Globus pallidus (tissue), 1 donor: ENCODE measurements around the gene NARF.

Experiments used
- DNase-seq: peaks from one replicate; pipeline ENCODE4 v3.0.0-alpha.2; 2015; ENCODE audit warnings: low spot score

NARF gene

GRCh38 chr17:82474223-82475010 is 15.9 kb downstream of the NARF start:
- DNase-seq, result no peak

DNA sequence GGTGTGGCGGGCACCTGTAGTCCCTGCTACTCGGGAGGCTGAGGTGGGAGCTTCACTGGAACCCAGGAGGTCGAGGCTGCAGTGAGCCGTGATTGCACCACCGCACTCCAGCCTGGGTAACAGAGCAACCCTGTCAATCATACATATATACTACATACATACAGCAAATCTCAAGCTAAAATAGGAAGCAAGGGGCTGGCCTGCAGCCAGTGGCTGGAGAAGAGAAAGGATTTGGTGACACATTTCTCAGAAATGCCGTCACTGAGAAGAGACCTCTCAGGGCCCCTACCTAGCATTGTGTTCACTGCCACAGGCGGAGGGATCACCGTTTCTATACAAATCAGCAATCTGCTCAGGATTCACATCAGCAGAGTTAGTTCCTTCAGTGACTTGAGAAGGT is 16.9 kb downstream of the NARF start:
- no peak for DNase-seq

GRCh38 chr17:82477934-82478333 is 19.4 kb downstream of the NARF start:
- DNase-seq, result no peak

DNA sequence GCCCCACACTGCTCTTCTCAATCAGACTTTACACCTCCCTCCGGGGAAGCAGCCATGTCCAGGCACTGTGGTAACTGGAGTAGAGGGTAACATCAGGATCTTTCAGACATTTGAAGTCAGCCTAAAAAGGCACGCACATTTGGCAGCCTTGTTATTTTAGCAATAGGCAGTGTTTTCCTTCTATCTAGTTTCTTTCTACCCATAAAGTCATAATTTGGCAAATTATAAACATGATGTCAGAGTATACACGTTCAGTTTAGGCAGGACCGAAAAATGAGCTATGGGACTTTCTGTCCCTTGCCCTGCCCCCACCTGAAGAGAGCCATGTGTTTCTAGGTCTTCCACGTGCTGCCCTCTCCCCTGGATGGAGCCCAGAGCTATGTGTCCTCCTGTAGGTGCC is 21.1 kb downstream of the NARF start:
- DNase-seq, result no peak

GRCh38 chr17:82480318-82480717 is 21.8 kb downstream of the NARF start:
- DNase-seq, result no peak

DNA sequence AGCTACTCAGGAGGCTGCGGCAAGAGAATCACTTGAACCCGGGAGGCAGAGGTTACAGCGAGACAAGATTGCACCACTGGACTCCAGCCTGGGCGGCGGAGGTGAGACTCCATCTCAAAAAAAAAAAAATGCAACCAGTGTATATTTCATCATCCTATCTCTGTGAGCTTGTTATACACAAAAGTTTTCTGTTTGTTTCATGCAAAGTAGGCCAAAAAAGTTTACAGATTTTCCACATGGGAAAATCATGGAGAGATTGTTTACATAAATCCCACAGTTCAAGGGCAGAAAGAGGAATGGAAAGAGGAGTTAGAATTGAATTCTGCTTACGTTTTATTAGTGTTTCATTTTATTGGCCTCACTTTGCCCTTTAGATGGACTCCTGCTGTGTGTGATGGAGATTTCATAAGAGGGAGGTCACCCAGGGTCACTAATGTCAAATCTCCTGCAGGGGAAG is 24.7 kb downstream of the NARF start:
- DNase-seq, result no peak

DNA sequence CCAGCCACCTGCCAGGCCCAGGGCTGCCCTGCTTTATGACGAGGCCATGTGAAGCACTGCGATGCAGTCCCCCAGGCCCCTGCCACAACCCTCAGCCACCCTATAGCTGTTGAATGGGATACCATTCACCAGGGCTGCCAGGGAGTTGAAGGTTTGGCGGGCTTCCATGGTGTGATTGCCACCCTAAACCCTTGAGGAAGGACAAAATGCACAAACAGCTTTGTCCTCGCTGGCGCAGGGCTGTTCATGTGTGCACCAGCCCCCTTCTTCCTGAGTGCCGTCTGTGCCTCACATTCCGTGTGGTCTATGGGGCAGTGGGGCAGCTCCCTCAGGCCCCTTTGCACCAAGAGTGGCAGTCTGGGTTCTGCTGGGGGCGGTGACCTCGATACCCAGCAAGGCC is 25.3 kb downstream of the NARF start:
- DNase-seq, result no peak

DNA sequence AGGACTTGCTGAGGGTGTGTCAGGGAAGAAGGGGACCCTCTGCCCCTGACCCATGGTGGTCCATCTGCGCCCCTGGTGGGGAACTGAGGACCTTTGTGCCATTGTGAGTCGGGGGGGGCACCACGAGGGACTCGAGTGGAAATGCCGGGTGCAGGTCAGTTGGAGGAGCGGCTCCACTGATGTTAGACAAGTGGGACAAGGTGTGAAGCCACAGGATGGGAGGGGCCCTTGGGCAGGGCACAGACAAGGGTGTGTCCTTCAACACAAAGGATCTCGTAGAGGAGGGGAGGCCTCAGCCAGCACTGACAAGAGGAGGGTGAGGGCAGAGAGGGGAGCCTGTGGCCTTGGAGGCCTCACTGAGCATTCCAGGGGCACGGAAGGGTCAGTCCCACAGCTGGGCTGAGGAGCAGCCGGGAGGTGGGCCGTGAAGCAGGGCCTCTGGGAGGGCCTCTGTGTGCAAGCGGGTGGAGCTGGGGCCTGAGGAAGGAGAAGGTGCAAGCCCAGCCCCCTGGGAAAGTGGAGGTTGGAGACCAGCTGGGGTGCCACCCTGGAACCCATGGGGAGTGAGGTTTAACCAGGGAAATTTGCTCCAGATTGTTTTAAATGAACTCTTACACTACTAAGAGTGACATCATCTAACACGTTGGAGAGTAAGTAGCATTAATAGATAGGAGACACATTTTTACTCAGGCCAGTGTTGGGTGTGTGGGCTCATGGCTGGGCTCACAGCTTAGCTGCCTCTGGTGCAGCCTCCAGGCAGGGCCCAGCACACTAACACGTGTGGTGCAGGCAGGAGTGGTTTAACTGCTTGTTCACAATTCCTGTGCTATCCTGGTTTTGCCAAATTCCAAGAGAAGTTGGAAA is 27.9 kb downstream of the NARF start:
- no peak for DNase-seq

DNA sequence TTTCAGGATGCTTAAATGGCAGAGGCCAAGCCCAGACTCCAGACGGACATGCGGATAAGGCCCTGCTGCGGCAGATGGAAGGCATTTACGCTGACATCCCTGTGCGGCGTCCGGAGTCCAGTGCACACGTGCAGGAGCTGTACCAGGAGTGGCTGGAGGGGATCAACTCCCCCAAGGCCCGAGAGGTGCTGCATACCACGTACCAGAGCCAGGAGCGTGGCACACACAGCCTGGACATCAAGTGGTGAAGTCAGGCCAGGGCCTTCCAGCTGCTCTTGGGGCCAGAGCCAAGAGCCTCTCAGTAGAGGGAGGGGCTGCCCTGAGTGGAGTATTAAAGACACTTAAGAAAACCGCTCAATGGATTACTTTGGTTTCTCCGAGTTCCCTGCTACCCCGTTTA is 29.4 kb downstream of the NARF start:
- peak; percentile 7 for DNase-seq

DNA sequence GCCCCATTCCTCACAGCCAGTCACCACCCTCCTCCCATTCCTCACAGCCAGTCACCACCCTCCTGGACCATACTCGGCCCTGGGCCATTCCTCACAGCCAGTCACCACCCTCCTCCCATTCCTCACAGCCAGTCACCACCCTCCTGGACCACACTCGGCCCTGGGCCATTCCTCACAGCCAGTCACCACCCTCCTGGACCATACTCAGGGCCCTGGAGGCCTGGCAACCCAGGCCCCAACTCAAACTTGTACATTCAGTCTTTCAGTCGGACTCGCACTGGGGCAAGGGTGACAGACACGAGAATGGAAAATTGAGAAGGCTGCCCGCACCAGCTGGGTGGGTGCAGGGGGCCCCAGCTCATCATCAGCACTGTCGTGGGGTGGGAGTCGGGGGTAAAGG is 30.6 kb downstream of the NARF start:
- peak; percentile 69 for DNase-seq

- no peak for DNase-seq
Measured at GRCh38 chr17:82489851-82490511, 31.4 kb downstream of the NARF start.

GRCh38 chr17:82490512-82491195 is 32.1 kb downstream of the NARF start:
- no peak for DNase-seq

- no peak for DNase-seq
Measured at GRCh38 chr17:82491196-82491530, 32.6 kb downstream of the NARF start.

DNA sequence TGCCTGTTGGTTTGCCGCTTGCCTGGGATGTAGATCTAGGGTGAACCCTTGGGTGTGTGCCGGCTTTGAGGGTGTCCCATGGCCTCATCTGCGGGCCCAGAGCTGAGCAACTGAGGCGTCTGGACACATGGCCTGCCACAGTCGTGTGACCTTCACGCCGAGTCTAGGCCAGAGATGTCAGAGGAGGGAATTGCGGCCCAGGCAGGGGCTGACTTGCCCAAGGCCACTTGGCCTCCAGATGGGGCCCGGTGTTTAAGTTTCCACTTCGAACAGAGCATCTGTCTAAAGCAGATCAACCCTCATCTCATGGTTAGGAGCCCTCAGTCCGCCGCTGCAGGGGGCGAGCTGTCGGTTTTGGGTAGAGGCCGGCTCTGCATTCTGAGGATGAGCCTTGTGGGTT is 33.0 kb downstream of the NARF start:
- no peak for DNase-seq

DNA sequence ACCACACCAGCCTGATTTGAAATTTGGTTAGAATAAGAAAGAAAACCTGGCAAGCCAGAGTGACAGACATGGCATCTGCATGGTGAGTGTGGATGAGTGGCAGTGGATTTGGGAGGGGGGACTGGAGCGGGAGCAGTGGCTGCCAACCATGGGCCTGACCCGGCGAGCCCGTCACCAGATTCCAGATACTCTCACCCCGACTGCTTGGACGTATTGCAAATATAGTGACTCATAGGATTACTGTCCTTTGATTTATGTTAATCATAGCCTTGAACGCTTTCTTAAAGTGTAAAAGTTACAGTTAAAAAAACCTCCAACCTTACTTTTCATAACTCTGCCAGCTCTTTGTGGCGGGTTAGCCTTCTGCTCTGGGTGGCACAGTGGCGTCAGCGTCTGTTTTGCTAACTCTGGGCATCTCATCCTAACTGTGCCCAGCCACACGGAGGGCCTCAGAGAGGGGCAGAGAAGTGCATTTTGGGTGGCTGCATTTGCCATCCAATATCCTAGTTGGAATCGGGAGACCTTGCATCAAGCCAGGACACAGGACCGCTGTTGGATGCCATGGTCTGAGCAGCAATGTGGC is 34.2 kb downstream of the NARF start:
- DNase-seq, result no peak

GRCh38 chr17:82493226-82493781 is 34.8 kb downstream of the NARF start:
- DNase-seq, result no peak

- DNase-seq, result peak; percentile 86
Measured at GRCh38 chr17:82494236-82495055, 35.9 kb downstream of the NARF start.

DNA sequence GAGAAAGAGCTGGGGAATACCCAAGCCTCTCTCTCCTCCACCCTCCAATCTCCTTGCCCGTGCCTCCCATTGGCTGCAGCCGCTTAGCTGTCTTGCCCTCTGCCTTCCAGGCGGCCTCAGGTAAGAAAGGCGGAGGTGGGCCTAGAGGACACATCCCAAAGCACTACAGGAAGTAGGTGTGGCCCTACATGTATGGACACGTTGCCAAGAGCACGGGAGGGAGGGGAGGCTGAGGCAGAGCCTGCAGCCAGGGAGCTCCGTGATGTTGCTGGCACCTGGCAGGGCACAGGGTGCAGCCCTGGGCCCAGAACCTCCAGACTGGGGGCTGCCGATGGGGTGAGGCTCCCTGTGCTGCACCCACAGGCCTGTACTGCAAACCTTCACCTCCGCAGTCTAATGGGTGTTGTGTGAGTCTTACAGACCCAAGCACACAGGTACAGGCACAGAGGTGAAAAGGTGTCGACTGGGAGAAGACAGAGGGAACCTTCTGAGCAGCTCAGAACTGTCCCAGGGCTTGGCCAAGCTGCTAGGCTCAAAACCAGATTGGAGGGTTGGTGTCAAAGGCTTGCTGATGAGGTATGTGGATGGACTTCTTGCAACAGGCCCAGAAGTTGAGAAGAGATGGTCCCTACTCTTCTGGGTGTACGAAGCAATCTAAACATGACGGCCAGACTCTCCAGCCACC is 37.4 kb downstream of the NARF start:
- peak; percentile 5 for DNase-seq

- peak; percentile 94 for DNase-seq
Measured at GRCh38 chr17:82496529-82497434, 38.2 kb downstream of the NARF start.
